MM.1S (cell line): Measurements from ENCODE around the gene PUDP.

Experiments used
- DNase-seq: peaks from one replicate; pipeline ENCODE4 v3.0.0-alpha.2; 2015
- H2AFZ ChIP-seq: fragments of 300-600 bp; sonication (generic); 2 replicates; pipeline ENCODE4 v1.6.0; 2016; ENCODE audit warnings: antibody characterized with exemption, low read length
- H3F3A ChIP-seq: fragments of 300-600 bp; sonication (generic); 2 replicates; pipeline ENCODE4 v1.6.1; 2016; ENCODE audit warnings: mild to moderate bottlenecking, antibody characterized with exemption, low read length, moderate library complexity, mixed read lengths; ENCODE audit not compliant: insufficient read depth
- H3K27ac ChIP-seq: fragments of 300-600 bp; sonication (generic); 2 replicates; pipeline ENCODE4 v1.5.1; 2016; ENCODE audit warnings: mild to moderate bottlenecking, low read length
- H3K27me3 ChIP-seq: fragments of 300-600 bp; sonication (generic); replicated peaks from 2 replicates; pipeline ENCODE4 v1.6.0; 2016; ENCODE audit warnings: low read length; ENCODE audit not compliant: insufficient read depth
- H3K36me3 ChIP-seq: fragments of 300-600 bp; sonication (generic); replicated peaks from 2 replicates; pipeline ENCODE4 v1.6.1; 2016; ENCODE audit warnings: mild to moderate bottlenecking, low read length, mixed read lengths; ENCODE audit not compliant: insufficient read depth
- H3K4me1 ChIP-seq: fragments of 300-600 bp; sonication (generic); 2 replicates; pipeline ENCODE4 v1.6.1; 2016; ENCODE audit warnings: low read length, mixed read lengths
- H3K4me2 ChIP-seq: fragments of 300-600 bp; sonication (generic); 2 replicates; pipeline ENCODE4 v1.6.0; 2016; ENCODE audit warnings: low read depth, low read length
- H3K4me3 ChIP-seq: fragments of 300-600 bp; sonication (generic); 2 replicates; pipeline ENCODE4 v1.5.1; 2016; ENCODE audit warnings: low read length, mixed read lengths
- H3K79me2 ChIP-seq: fragments of 300-600 bp; sonication (generic); 2 replicates; pipeline ENCODE4 v1.6.1; 2016; ENCODE audit warnings: mixed run types, low read length, mixed read lengths
- H3K9ac ChIP-seq: fragments of 300-600 bp; sonication (generic); 2 replicates; pipeline ENCODE4 v1.6.1; 2016; ENCODE audit warnings: low read length, mixed read lengths
- H3K9me2 ChIP-seq: fragments of 300-600 bp; sonication (generic); replicated peaks from 2 replicates; pipeline ENCODE4 v1.6.1; 2016; ENCODE audit warnings: mild to moderate bottlenecking, low read length, mixed read lengths; ENCODE audit not compliant: insufficient read depth
- H3K9me3 ChIP-seq: fragments of 300-600 bp; sonication (generic); replicated peaks from 2 replicates; pipeline ENCODE4 v1.6.1; 2016; ENCODE audit warnings: mild to moderate bottlenecking, low read length, mixed read lengths; ENCODE audit not compliant: insufficient read depth
- H4K20me1 ChIP-seq: fragments of 300-600 bp; sonication (generic); 2 replicates; pipeline ENCODE4 v1.6.1; 2016; ENCODE audit warnings: mild to moderate bottlenecking, low read length, moderate library complexity, mixed read lengths; ENCODE audit not compliant: insufficient read depth
- EZH2 ChIP-seq: fragments of 300-600 bp; sonication (generic); optimal IDR thresholded peaks from 2 replicates; pipeline ENCODE3; 2017; ENCODE audit warnings: low read depth, mild to moderate bottlenecking, antibody characterized with exemption, low read length, mixed read lengths
- EZH2phosphoT487 ChIP-seq: fragments of 300-600 bp; sonication (generic); IDR thresholded peaks from 2 replicates; pipeline ENCODE4 v1.6.1; 2018; ENCODE audit warnings: antibody characterized with exemption, low read length
- TF ChIP-seq, protein P1 (sequence below): fragments of 300-600 bp; sonication (generic); IDR thresholded peaks from 2 replicates; pipeline ENCODE4 v1.5.1; 2016; ENCODE audit warnings: antibody characterized with exemption, low read length, mixed read lengths

Gene PUDP

DNA sequence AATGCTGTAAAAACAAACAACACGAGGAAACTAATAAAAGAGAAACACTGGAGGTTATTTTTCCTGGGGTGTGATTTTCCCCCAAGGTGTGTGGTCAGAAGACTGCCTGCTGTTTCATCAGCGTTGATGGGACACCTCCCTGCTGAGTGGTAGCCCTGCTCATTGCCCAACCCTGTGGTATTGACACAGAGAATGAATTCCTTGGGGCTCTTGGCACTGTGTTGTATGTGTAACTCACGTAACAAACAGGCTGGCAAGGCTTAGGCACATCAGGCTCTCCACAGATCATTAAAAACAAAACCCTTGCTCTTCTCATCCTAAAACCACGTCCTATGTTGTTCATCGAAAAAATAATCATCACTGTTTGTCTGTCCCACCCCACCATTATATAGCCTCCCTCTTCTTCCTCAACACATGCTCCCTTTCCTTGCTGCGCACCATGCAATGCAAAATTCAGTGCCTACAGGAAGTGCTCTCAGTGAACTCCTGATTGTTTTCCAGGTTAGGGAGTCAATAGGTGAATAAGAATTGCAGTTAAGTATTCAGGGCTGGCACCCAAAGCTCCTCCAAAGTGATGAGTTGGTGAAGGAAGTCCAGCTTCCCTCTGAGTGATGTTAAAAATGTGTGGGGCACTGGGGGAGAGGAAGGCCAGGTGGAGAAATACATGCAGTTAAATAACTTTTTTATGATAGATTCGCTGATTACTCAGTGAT, 11.4 kb upstream of the PUDP start:
- Histone ChIP-seq H2AFZ (no peak overlapping the region), H3K27ac (no peak overlapping the region), H3K4me2 (no peak overlapping the region)

DNA sequence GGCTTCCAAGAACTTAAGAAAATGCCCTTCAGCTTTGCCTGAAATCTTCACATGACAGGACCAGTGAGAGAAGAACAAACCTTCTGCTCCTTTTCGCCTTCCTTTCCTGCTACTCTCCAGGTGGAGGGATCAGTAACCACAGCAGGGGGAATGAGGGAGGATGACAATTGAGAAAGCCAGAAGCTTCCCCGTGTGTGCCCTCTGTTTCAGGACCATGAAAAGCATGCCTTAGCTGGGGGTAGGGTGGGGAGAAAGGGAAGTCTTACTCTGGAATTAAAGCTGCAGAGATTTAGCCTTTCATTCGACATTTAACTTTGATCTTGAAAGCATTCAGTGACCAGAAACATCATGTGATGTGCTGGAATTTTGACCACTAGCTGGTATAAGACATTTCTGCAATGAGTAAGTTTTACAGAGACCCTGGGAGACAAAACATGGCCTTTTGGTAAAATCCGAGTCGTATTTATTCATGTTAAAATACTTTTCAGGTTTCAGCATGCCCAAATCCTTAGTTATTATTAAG, 10.6 kb upstream of the PUDP start:
- Histone ChIP-seq H3K4me3 (no peak overlapping the region), H3K27ac (no peak overlapping the region), H3K9me2 (no peaks in the 10 kb centered on the region), H2AFZ (no peak overlapping the region), H3K27me3 (no peaks in the 10 kb centered on the region), H3K9me3 (no peaks in the 10 kb centered on the region), H3K4me2 (no peak overlapping the region), H3K79me2 (no peaks in the 10 kb centered on the region), H3K9ac (no peak overlapping the region), H3F3A (no peaks in the 10 kb centered on the region), H3K4me1 (no peaks in the 10 kb centered on the region), H4K20me1 (no peaks in the 10 kb centered on the region), H3K36me3 (no peaks in the 10 kb centered on the region)
- TF ChIP-seq EZH2phosphoT487 (no peak), EZH2 (no peak)
- TF ChIP-seq, protein P1, sequence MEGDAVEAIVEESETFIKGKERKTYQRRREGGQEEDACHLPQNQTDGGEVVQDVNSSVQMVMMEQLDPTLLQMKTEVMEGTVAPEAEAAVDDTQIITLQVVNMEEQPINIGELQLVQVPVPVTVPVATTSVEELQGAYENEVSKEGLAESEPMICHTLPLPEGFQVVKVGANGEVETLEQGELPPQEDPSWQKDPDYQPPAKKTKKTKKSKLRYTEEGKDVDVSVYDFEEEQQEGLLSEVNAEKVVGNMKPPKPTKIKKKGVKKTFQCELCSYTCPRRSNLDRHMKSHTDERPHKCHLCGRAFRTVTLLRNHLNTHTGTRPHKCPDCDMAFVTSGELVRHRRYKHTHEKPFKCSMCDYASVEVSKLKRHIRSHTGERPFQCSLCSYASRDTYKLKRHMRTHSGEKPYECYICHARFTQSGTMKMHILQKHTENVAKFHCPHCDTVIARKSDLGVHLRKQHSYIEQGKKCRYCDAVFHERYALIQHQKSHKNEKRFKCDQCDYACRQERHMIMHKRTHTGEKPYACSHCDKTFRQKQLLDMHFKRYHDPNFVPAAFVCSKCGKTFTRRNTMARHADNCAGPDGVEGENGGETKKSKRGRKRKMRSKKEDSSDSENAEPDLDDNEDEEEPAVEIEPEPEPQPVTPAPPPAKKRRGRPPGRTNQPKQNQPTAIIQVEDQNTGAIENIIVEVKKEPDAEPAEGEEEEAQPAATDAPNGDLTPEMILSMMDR = no peak
- DNase-seq = no peak

More for the DNA sequence above, 11.4 kb upstream of the PUDP start:
- DNase-seq = no peak
- Histone ChIP-seq H3K9me2 (no peaks in the 10 kb centered on the region), H3K4me3 (no peak overlapping the region), H4K20me1 (no peaks in the 10 kb centered on the region), H3K9ac (no peak overlapping the region), H3K36me3 (no peaks in the 10 kb centered on the region), H3K27me3 (no peaks in the 10 kb centered on the region), H3K4me1 (no peaks in the 10 kb centered on the region), H3K79me2 (no peaks in the 10 kb centered on the region), H3K9me3 (no peaks in the 10 kb centered on the region), H3F3A (no peaks in the 10 kb centered on the region)
- TF ChIP-seq, protein P1 = no peak
- TF ChIP-seq EZH2 (no peak), EZH2phosphoT487 (no peak)

DNA sequence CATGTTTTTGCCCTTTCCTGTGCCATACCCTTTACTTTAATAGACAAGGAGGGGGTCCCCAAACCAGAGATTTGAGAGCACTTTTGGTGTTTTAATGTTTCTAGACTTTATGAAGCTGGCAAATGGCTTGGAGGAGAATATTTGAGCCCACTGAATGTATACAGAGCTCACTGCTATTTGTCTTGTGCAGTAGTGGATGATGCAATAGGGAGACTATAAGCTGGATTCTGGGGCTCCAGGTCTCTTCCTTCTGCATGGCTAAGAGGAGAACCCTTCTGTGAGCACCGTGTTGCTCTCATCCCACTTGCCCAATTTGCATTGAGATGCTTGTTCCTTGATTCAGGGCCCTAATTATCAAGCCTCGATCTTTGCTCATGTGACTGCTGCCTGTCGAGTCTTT, 8.9 kb upstream of the PUDP start:
- H3K9ac ChIP-seq = no peak overlapping the region
- H3K4me2 ChIP-seq = no peak overlapping the region
- H3K27ac ChIP-seq = no peak overlapping the region
- H2AFZ ChIP-seq = no peak overlapping the region
- no peaks in the 10 kb centered on the region for H3K9me2 ChIP-seq
- TF ChIP-seq EZH2phosphoT487 (no peak), EZH2 (no peak)
- no peaks in the 10 kb centered on the region for H3K27me3 ChIP-seq
- no peaks in the 10 kb centered on the region for H4K20me1 ChIP-seq
- no peaks in the 10 kb centered on the region for H3K36me3 ChIP-seq
- no peaks in the 10 kb centered on the region for H3F3A ChIP-seq
- H3K79me2 ChIP-seq = no peaks in the 10 kb centered on the region
- no peaks in the 10 kb centered on the region for H3K4me1 ChIP-seq
- DNase-seq = no peak
- no peaks in the 10 kb centered on the region for H3K9me3 ChIP-seq
- H3K4me3 ChIP-seq = no peak overlapping the region

DNA sequence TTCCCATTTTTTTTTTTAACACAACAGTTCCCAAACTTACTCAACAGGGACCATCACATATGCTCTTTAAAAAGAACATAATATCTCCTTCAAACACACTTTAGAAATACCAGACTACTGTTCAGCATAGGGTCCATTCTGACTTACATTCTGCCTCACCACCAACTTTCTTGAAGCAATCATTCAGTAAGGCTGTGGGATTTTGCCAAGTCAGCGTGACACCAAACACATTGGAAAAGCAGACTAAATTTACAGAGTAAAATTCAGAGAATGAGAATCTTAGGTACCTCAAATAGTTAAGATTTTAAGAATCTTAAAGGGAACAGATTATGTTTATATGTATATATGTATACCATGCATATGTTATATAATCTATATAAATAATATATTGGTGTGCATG, 7.2 kb upstream of the PUDP start:
- no peaks in the 10 kb centered on the region for H4K20me1 ChIP-seq
- H3K4me1 ChIP-seq = no peaks in the 10 kb centered on the region
- TF ChIP-seq, protein P1 = no peak
- TF ChIP-seq EZH2 (no peak), EZH2phosphoT487 (no peak)
- H3K79me2 ChIP-seq = no peaks in the 10 kb centered on the region
- no peaks in the 10 kb centered on the region for H3F3A ChIP-seq
- no peak overlapping the region for H3K27ac ChIP-seq
- H3K9me3 ChIP-seq = no peaks in the 10 kb centered on the region
- H3K36me3 ChIP-seq = no peaks in the 10 kb centered on the region
- no peak overlapping the region for H3K4me3 ChIP-seq
- no peak for DNase-seq
- H3K9ac ChIP-seq = no peak overlapping the region
- H3K9me2 ChIP-seq = no peaks in the 10 kb centered on the region
- no peaks in the 10 kb centered on the region for H3K27me3 ChIP-seq
- no peak overlapping the region for H3K4me2 ChIP-seq
- H2AFZ ChIP-seq = no peak overlapping the region
